GM23248 (cell line): Measurements from ENCODE around the gene HIF1A.
"Not testable (repeated sequence)": the region's sequence is repeated elsewhere in the genome, so short reads cannot be mapped to it uniquely, and the experiment has no call there.

Experiments used
- EZH2 ChIP-seq: fragments of 200-600 bp; sonication (generic); IDR thresholded peaks from 2 replicates; pipeline ENCODE4 v1.6.1; 2018; ENCODE audit warnings: antibody characterized with exemption, mild to moderate bottlenecking; ENCODE audit not compliant: insufficient read depth, poor library complexity, severe bottlenecking
- EZH2phosphoT487 ChIP-seq: fragments of 200-600 bp; sonication (generic); IDR thresholded peaks from 2 replicates; pipeline ENCODE4 v1.6.1; 2018; ENCODE audit warnings: antibody characterized with exemption, moderate library complexity, mild to moderate bottlenecking, low read depth; ENCODE audit not compliant: insufficient read depth

- not testable (repeated sequence) for TF ChIP-seq EZH2, EZH2phosphoT487
Observed at GRCh38 chr14:61707774-61708173, 12.5 kb downstream of the HIF1A start.
